ENCODE data around the gene NFIB.

NFIB gene

DNA sequence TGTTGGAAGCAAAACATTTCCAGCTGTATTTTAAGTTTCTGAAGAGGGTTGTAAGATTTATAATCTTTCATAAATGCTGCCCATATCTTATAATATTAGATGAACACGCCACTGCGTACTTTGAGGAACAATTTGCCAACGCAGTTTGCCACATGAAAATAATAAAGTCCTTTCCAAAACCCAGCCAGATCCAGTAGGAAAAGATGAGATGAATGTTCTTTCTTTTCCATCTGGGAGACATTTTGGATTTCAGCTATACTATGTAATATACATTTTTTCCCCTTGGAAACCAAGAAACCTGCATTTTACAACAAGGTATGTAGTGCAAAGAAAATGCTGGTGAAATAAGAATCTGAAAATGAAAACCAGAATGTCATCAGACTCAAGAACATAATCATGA is 125.4 kb downstream of the NFIB start:
- no peak for DNase-seq (ENCODE audit: low read depth in 2 of 2)

DNA sequence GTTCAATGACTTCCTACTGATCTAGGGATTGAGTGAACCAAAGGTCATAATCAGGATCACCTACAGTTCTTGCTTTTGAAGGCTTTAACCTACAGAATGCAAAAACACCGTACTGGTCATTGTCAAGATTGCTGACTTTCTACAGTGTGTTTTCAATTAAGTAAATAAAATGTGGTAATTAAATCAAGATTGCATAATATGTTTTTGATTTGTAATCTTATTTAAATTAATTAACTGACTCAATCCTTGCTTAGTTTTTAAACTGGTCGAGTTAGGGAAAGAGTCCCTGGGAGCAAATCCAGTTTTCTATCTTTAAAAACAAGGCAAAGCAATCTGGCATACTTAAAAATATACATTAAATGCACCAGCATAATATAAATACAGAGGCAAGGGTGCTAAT is 125.9 kb downstream of the NFIB start:
- no peak for DNase-seq (ENCODE audit: low read depth in 2 of 2)

DNA sequence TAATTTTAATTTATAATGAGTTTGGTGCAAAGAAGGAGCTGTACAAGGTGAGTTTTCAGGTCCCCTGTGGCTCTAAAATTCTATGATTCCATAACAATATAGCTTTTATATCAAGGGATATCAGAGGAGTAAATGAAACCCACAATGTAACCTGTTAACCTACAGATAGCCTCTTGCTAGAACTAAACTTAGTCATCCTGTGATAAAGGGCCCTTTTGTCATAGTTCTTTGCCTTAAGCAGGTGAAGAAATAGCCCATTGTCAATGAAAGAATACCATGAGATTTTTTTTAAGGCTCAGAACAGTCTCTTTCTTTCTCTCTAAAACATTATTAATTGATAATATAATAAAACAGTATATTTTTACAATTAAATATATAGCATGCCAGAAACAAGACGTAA is 127.8 kb downstream of the NFIB start:
- no peak for DNase-seq (ENCODE audit: low read depth in 2 of 2)

DNA sequence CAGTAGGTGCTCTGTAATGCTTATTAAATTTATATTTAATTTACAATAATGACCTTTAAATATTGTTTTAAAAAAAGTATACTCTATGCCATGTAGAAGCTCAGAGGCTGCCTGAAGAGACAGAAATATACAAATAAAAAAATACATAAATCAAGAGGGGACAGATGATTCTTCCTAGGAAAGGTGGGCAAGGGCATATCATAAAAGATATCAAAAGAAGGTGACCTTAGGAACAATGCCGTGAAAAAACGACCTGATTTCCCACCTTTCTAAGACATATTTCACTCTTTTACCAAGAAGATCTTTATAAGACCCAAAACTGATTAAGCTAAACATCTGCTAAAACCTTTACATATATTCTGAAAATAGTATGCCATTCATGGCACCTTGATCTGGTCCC is 128.9 kb downstream of the NFIB start:
- no peak for DNase-seq (ENCODE audit: low read depth in 2 of 2)

DNA sequence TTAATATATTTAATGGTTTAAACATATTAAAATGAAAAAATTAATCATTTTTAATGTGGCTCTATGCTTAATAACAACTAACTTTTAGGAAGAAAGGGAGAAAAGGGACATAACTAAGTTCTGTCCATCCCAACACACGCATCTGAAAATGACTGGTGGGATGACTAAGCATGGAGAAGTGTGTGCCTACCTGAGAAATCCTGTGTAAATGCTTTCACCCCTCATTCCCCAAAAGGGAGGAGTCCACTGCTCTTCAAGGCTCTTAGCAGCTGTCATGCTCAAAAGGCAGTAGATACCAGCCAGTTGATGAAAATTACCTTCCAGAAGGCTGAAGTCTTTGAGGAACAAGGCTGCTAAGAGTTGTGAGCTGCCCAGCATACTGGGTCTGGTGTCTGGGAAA is 130.9 kb downstream of the NFIB start:
- no peak for DNase-seq (ENCODE audit: low read depth in 2 of 2)

DNA sequence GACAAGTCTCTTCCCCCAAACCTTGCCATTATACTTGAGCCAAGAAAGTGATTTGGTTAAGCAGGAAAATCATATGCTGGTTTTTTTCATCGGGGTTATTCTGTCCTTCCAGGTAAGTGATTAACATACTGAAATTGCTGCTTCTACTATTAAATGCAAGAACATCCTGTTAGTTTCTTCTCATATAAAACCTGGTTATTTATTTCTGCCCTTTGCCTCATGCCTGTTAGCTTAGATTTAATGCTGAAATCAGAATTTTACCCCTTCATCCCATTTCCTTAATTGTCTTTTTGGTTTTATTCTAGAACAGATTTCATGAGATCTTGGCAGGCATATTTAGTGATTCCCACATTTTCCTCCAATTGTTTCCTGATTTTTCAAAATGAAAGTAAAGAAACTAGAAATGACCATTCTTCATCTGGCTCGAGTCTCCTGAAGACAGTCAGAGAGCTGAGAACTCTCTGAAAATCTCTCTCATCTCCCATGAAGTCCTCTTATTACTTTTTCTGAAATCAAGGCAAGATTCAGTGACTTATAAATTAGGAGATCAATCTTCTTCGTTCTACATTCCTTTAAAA is 132.9 kb downstream of the NFIB start:
- no peak for DNase-seq (ENCODE audit: low read depth in 2 of 2)

DNA sequence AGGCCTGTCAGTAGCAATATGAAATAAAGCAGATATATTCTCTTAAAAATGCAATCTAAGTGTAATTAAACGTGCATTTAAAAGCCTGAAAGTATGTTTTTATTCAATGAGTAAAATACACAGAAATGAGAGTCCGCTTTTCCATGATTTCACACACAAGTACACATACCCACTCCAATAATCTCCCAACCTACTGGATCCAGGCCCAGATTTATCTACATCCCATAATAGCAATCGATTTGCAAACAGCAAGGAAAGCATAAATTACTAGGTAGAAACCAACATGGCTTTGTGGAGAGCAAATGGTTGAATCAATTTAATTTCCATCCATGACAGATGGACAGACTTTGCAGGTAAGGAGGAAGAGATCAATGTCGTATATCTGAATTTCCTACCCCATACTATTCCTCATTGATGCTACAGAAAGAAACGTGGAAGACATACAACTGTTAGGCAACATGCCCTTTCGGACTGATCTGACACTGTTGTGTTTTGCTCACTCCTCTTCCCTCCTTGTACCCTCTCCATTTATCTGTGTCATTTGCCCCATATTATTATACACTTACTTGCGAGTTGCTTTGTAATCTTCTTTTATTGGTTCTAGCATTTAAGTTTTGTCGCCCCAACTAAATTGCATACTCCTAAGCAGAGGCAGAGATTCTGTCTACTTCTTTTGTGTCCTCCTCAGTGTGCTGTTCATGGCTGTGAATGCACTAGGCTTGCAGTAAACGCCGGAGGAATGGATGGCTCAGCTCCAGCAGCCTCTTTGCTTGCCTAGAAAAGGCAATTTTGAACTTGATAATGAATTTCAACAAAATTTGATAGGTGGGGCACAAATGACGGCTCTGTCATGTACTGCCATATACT is 133.6 kb downstream of the NFIB start:
- no peak for DNase-seq (ENCODE audit: low read depth in 2 of 2)

DNA sequence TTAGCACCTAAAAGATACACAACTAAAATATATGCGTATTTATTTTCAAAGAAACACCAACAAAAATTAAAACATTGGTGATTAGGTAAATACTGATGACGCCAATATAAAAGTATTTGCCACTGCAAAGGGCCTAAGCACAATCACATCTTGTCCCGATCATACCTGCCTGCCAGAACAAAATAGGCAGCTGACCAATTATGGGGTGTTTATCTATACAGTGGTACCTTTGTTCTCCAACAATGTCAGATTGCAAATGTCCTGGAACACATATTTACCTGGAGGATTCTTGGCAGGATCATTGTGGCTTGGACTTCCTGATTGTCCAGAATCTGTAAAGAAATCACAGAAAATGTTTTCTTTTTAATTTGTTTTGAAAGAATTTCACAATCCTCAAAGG is 134.5 kb downstream of the NFIB start:
- DNase-seq (ENCODE audit: low read depth in 2 of 2) = no peak

DNA sequence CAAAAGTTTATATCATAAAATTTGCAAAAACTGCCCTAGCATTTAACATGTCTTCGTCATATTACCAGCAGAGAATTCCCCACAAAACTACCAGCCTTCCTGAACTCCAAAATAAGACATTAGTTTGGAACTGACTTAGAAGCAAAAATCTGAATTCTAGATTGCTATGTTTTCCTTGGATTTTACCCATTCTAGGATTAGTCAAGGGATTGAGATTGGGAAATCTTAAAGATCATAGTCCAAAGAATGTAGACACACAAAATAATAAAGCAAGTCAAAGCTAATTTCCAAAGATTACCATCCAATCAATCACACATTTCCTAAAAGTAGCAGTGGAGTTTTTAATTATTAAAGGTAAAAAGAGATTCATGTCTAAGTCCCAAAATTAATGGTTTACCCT is 138.2 kb downstream of the NFIB start:
- DNase-seq (ENCODE audit: low read depth in 2 of 2) = no peak

DNA sequence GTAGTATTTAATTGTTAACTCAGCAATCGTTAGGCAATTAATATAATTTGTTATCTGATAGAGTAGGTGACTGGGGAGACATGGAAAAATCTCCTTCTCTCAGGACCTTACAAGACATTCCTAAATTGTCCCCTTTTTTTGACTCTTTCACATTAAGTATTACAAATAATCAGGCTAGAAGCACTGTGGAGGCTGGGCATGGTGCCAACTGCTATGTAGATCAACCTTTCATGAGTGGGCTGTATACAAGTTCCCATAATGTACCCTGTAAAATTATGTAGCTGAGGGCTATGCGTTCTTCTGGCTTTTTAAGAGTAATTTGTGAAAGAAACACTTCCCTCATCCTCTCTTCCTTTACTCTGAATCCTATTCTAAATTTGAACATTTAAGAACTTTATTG is 140.2 kb downstream of the NFIB start:
- no peak for DNase-seq (ENCODE audit: low read depth in 2 of 2)

DNA sequence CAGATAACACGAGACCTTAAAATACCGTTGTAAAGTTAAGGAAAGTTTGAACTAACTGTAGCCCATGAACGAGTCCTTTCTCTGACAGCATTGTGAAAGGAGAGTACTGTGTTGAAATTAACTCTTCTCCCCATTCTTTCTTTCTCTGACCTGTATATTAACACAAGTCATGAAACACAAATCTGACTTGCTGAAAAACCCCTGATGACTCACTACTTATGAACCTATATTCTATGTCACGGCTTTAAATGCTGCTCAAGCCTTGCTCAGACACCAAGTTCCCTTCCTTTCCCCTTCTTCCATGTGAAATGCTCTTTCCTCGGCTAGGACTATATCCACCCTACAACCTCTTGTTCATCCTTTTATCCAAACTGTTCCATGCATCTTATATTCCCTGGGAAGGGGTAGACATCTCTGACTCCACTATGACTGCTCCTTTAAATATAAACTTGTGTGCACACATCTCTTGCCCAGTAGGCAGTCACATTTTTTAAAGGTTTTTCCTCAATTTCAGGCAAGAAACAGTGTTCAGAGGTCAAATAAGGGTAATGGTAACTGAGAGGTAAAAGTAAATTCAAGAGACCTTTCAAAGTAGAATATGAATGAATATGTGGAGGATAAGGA is 142.9 kb downstream of the NFIB start:
- DNase-seq (ENCODE audit: low read depth in 2 of 2) = no peak

DNA sequence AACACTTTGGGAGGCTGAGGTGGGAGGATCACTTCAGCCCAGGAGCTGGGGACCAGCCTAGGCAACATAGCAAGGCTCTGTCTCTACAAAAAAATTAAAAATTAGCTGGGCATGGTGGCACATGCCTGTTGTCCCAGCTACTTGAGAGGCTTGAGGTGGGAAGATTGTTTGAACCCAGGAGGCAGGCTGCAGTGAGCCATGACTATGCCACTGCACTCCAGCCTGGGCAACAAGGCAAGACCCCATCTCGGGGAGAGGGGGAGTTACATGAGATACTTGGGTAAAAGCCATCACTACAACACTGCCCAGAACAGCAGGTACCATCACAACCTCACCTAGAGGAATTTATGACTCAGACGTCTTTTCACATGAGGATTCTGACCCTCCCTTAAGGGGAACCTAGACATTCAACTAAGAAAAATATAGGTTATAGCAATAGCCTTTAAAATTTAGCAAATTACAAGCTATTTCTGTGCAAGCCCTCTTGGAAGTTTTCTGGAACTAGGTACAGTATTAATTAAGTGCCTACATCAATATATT is 143.5 kb downstream of the NFIB start:
- no peak for DNase-seq (ENCODE audit: low read depth in 2 of 2)

DNA sequence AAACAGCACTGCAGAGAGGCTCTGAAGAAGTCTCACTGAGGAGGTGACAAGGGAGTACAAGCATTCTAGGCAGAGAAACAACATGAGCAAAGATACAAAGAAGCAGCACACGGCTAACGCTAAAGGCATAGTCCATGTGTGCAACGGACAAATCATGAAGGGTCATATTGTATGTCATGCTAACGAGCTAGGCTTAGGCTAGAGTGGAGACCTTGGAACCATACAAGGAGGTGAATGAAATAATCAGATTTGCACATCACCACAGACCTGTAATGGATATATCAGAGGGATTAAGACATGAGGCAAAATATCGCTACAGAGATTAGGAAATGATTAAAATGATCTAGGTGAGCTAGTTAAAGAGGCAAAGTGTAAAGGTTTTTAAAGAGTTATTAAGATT is 145.6 kb downstream of the NFIB start:
- DNase-seq (ENCODE audit: low read depth in 2 of 2) = no peak

DNA sequence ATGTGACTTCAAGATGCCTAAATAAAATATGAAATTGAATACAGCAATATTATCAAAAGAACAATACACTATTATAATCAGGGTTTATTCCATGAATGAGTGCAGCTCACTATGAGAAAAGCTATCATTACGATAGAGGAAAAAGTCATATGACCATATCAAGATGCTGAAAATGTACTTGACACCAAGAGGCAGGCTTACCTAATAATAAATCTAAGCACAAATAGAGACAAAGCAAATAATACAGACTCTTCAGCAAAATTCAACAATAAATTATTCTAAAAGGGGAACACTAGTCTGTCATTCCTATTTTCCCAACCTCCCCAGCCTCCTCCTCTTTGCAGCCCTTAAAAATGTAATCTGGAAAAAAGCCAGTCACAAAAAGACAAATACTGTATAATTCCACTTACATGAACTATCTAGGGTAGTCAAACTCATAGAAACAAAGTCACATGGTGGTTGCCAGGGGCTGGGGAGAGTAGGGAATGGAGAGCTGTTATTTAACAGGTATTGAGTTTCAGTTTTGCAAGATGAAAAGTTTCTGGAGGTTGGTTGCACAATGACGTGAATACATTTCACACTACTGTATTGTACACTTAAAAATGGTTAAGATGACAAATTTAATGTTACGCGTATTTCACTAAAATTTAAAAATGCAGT is 148.4 kb downstream of the NFIB start:
- DNase-seq (ENCODE audit: low read depth in 2 of 2) = no peak

DNA sequence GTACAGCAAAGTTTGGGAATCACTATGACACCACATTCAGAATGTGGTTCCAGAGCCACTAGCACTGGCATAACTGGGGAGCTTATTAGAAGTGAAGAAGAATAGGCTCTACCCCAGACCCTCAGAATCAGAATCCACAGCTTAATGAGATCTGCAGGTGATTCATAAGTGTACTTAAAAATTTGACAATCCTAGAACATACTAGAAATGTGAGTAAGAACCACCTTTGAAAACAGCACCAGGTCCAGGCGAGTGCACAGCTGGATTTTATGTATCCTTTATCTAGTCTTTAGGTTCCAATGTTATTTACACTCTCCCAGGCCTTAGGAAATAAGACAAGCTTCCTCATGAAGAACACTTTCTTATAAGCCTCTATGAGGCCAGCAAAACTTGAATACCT is 149.0 kb downstream of the NFIB start:
- DNase-seq (ENCODE audit: low read depth in 2 of 2) = no peak

DNA sequence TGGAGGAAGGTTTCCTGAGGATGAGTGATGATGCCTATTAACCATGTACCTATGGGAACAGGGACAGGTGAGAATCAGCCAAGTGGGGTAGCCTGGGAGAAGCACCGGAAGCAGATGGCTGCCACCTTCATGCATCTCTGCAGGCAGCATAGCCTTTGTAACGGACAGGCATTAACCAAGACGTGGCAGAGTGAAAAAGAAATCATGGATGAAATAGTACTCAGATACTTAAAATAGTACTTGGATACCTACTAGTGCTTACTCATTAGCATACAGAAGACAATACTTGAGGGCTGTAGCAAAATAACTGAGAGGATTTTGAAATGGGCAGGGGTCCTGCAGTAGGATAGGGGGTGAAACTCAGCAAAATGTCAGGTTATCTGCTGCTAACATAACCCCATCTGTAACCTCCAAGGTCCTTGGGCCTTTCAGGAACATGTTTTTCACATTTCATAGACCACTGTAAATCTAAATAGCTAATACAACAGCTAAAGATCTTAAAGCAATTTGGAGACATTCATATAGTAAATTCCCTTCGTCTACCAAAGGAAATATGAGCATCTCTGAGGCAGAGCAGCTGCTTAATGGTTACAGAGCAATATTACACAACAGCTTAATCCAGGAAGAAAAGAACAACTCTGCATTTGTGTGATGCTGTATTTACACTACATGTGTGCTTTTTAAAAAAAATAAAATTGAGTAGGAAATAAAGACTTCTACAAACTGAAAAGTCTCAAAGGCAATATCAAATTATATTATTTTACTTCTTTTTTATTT is 154.3 kb downstream of the NFIB start:
- DNase-seq (ENCODE audit: low read depth in 2 of 2) = no peak

DNA sequence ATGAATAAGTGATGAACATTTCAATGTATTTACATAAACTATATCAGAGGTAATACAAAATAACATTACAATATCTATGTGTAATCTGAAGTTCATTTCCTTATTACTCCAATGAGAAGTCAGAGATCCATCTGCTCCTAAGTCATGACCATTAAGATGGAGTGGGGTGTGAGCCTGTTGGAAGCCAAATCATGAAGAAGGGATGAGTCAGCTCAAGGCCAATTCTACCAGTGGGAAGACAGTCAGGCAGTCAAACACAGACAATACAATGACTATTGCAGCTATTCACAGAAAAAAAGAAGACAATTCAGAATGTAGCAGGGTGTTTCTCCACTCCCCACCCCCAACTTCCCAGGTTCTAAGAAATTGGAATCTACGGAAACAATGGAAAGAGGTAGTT is 155.0 kb downstream of the NFIB start:
- DNase-seq (ENCODE audit: low read depth in 2 of 2) = no peak

DNA sequence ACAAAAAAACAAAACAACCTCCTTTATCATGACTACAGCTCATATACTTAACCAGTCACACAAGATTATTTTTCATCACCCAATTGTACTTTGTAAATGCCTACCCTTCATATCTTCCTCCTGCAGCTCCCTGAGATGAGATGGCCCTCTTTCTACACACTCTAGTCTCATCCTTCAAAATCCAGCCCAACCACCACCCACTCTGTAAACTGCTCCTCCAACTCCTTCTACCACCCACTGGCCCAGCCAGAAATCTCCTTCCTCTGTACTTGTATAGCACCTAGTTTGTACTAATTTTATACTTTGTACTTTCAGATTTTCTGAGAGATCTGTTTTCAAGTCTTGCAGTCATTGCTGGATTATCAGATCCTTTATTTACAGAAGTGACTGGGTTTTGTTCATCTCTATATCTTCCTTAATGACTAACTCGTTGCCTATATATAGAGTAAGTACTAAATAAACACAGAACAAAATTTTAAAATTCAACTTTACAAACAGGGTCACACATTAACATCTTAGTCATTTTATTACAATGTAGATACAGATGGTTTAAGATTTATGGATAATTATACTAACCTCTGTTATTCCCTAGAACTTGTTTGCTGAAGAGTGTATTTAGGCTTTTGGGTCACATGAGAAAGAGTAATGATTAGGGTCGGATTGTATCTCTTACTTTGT is 155.7 kb downstream of the NFIB start:
- no peak for DNase-seq (ENCODE audit: low read depth in 2 of 2)

DNA sequence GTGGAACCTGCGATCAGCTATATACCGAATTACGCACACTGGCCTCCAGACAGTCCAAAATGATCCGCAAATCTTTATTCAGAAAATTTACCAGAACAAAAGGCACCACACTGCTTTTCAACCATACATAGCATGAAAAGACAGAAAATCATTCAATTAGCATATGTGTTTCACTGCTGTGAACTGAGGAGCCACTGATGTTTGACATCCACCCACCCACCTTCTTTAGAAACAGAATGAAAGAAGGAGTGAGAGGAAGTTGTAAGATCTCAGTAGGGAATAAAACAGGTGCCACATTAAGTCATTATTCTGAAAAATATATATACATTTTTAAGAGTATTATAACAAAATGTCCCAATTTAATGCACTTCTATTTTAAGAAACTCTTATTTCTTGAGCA is 156.8 kb downstream of the NFIB start:
- DNase-seq (ENCODE audit: low read depth in 2 of 2) = no peak

DNA sequence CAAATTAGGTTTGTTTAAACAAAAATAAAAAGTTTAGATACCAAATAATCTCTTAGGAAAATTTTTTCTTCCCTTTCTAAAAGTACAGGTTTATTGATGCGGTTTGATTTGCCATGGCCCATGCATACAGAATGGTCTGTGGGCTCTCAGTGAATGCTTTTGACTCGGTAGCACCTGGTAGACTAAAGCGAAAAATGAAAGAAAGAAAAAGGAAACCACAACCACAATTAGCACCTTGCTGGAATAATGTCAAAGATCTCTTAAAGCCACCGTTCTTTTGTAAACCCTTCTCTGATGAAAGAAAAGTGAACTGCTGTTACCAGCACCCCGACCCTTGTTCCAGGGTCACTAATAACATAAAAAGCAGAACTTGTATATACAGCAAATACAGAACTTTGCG is 157.9 kb downstream of the NFIB start:
- no peak for DNase-seq (ENCODE audit: low read depth in 2 of 2)

DNA sequence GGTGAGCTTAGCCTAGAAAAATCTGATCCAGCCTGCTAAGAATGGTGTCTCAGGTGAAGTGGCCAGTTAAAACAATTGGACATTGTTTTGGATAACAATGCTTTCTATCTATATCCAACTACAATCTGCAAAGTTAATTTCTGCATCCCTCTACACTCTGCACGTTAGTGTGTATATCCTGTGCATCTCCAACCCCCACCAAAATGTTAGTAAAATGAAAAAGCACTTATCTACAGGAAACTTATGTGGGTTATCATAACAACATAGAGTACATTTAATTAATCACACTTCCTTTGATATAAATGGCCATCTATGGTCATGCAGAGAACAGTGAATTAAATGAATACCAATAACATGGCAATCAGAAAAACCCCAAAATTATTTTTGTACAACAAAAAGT is 158.7 kb downstream of the NFIB start:
- no peak for DNase-seq (ENCODE audit: low read depth in 2 of 2)
